ENCODE data around the gene AP2A2.

The AP2A2 gene

GRCh38 chr11:954392-955153 is 28.9 kb downstream of the AP2A2 start:
- H3K27me3 ChIP-seq (ENCODE audit: control insufficient read depth, low read length), result no peaks in the 10 kb centered on the region
- H3K36me3 ChIP-seq (ENCODE audit: control insufficient read depth, low read length), result peaks cover 4% of the 10 kb centered on the region; the same call in 1 of the 2 replicates
- H3K4me1 ChIP-seq (ENCODE audit: control insufficient read depth, low read length), result no peaks in the 10 kb centered on the region
- no peaks in the 10 kb centered on the region for H3K9me2 ChIP-seq (replicated peaks; ENCODE audit: control insufficient read depth, low read length)
- peaks cover 4% of the 10 kb centered on the region; the same call in 1 of the 2 replicates for H4K20me1 ChIP-seq (ENCODE audit: control insufficient read depth, insufficient read depth, low read depth, low read length)
- H3K27ac ChIP-seq (ENCODE audit: low read depth, low read length), result no peak overlapping the region
- H3K79me2 ChIP-seq (ENCODE audit: control insufficient read depth, low read length), result peaks cover 37% of the 10 kb centered on the region
- no peaks in the 10 kb centered on the region for H3K9me3 ChIP-seq (ENCODE audit: control insufficient read depth, insufficient read depth, low read length)
- H3F3A ChIP-seq (ENCODE audit: control insufficient read depth, insufficient read depth), result no peaks in the 10 kb centered on the region
- no peak for TF ChIP-seq EZH2phosphoT487 (IDR thresholded peaks at IDR 0.05; ENCODE audit: borderline replicate concordance, low read length)
- no peak for TF ChIP-seq CTCF (IDR thresholded peaks at IDR 0.05; ENCODE audit: low read depth, low read length, poor library complexity, severe bottlenecking)
- H3K4me3 ChIP-seq (ENCODE audit: low read length), result no peak overlapping the region
- no peak overlapping the region for H3K4me2 ChIP-seq (ENCODE audit: low read length)

GRCh38 chr11:955154-956063 is 29.7 kb downstream of the AP2A2 start:
- Histone ChIP-seq H3K27ac (ENCODE audit: low read depth, low read length) (no peak overlapping the region), H4K20me1 (ENCODE audit: control insufficient read depth, insufficient read depth, low read depth, low read length) (peaks cover 4% of the 10 kb centered on the region; the same call in 1 of the 2 replicates), H3K4me3 (ENCODE audit: low read length) (no peak overlapping the region), H3F3A (ENCODE audit: control insufficient read depth, insufficient read depth) (no peaks in the 10 kb centered on the region), H3K9me3 (ENCODE audit: control insufficient read depth, insufficient read depth, low read length) (no peaks in the 10 kb centered on the region), H3K79me2 (ENCODE audit: control insufficient read depth, low read length) (peaks cover 37% of the 10 kb centered on the region), H3K9me2 (replicated peaks; ENCODE audit: control insufficient read depth, low read length) (no peaks in the 10 kb centered on the region), H3K4me2 (ENCODE audit: low read length) (no peak overlapping the region), H3K36me3 (ENCODE audit: control insufficient read depth, low read length) (peaks cover 9% of the 10 kb centered on the region; the same call in 1 of the 2 replicates), H3K4me1 (ENCODE audit: control insufficient read depth, low read length) (no peaks in the 10 kb centered on the region), H3K27me3 (ENCODE audit: control insufficient read depth, low read length) (no peaks in the 10 kb centered on the region)
- no peak for TF ChIP-seq EZH2phosphoT487 (IDR thresholded peaks at IDR 0.05; ENCODE audit: borderline replicate concordance, low read length)

- Histone ChIP-seq H3K27ac (ENCODE audit: low read depth, low read length) (no peak overlapping the region), H3K4me2 (ENCODE audit: low read length) (no peak overlapping the region), H3K4me3 (ENCODE audit: low read length) (no peak overlapping the region), H3K79me2 (ENCODE audit: control insufficient read depth, low read length) (peaks cover 33% of the 10 kb centered on the region), H3K9me3 (ENCODE audit: control insufficient read depth, insufficient read depth, low read length) (no peaks in the 10 kb centered on the region), H3K9me2 (replicated peaks; ENCODE audit: control insufficient read depth, low read length) (no peaks in the 10 kb centered on the region), H3K27me3 (ENCODE audit: control insufficient read depth, low read length) (no peaks in the 10 kb centered on the region), H3K4me1 (ENCODE audit: control insufficient read depth, low read length) (no peaks in the 10 kb centered on the region), H3K36me3 (ENCODE audit: control insufficient read depth, low read length) (peaks cover 9% of the 10 kb centered on the region; the same call in 1 of the 2 replicates), H4K20me1 (ENCODE audit: control insufficient read depth, insufficient read depth, low read depth, low read length) (peaks cover 4% of the 10 kb centered on the region; the same call in 1 of the 2 replicates), H3F3A (ENCODE audit: control insufficient read depth, insufficient read depth) (no peaks in the 10 kb centered on the region)
- no peak for TF ChIP-seq EZH2phosphoT487 (IDR thresholded peaks at IDR 0.05; ENCODE audit: borderline replicate concordance, low read length)
- no peak for TF ChIP-seq CTCF (IDR thresholded peaks at IDR 0.05; ENCODE audit: low read depth, low read length, poor library complexity, severe bottlenecking)
These were observed 31.7 kb downstream of the AP2A2 start for GRCh38 chr11:957212-957920.
